Stimulated activated CD8-positive, alpha-beta memory T cell treated with anti-CD3 and anti-CD28 coated beads, Interleukin-15, amount 100 ng/mL, for 24 hours (primary cell): ENCODE data around the gene HSPA1L.
"Not testable (repeated sequence)": the region's sequence is repeated elsewhere in the genome, so short reads cannot be mapped to it uniquely, and the experiment has no call there.

Experiments
- DNase-seq: peaks from one replicate; pipeline ENCODE4 v3.0.0-alpha.2; 2020; ENCODE audit warnings: low read depth

Gene HSPA1L

GRCh38 chr6:31813465-31813849 lies 1.6 kb downstream of the HSPA1L start:
- no peak for DNase-seq

DNA sequence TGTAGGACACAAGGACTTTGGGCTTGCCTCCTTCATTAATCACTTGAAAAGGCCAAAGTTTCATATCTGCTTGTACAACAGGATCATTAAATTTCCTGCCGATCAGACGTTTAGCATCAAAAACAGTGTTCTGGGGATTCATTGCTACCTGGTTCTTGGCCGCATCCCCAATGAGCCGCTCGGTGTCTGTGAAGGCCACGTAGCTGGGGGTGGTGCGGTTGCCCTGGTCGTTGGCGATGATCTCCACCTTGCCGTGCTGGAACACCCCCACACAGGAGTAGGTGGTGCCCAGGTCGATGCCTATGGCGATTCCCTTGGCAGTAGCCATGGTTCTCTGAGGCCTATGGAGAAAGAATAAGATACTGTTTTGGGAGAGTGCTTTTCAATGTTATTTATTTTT lies 3.4 kb downstream of the HSPA1L start:
- DNase-seq = no peak

- not testable (repeated sequence) for DNase-seq
Observed at GRCh38 chr6:31808599-31808998, 6.5 kb downstream of the HSPA1L start.

- DNase-seq = peak; percentile 88
Observed at GRCh38 chr6:31806470-31807272, 8.4 kb downstream of the HSPA1L start, which contains the start of gene LSM2. Gene LSM2 (minus strand): TSS chr6:31806966. CDS start chr6:31806757, 209 bp downstream.

DNA sequence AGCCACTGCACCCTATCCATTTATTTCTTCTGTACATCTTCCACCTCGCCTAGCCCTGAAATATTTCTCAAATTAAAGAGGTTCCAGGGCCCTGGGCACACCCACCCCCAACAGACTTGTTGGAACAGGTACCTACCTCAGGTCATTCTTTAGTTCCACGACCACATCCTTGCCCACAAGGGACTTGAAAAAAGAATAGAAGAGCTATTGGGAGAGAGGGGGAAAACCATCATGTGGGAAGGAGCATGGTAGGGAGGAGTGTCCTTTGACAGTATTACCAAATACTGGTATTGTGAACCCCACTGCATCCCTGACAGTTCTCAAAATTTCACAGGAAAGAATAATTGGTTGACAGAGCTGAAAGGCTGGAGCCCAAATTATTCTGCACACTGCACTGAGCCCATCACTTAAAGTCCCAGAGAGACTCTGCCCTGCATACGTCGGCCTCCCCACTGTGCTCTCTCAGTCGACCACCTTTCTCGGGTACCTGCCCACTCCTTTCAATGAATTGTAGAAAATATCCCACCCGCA lies 9.1 kb downstream of the HSPA1L start:
- DNase-seq = no peak

GRCh38 chr6:31801031-31801927 lies 13.8 kb downstream of the HSPA1L start:
- DNase-seq = not testable (repeated sequence)

DNA sequence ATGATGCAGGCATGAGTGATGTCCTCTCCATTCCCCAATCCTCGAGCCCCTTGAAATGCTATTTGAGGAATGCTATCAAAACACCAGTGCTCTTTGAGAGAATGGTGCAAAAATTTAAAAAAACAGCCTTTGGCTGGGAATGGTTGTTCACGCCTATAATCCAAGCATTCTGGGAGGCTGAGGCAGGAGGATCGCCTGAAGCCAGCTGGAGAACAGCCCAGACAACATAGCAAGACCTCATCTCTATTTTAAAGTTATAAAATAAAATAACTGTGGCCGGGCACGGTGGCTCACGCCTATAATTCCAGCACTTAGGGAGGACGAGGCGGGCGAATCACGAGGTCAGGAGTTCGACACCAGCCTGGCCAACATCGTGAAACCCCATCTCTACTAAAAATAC lies 15.3 kb downstream of the HSPA1L start:
- no peak for DNase-seq

DNA sequence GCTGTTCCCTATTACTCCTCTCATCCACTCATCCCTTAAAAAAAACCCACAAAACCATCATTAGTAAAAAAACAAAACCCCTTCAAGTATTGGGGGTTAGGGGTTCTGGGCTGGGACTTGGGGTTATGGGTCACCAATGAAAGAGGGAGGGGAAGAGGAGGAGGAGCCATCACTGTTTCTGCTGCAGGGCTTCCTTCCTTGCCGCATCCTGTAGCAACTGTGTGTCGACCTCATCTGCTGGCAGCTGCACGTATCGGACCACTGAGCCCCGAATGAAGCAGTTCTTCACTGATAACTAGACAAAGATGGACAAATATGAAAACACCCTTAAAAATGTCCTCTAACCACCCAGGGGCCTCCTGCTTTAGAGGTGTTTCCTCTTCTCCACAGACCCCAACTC lies 17.5 kb downstream of the HSPA1L start:
- no peak for DNase-seq

DNA sequence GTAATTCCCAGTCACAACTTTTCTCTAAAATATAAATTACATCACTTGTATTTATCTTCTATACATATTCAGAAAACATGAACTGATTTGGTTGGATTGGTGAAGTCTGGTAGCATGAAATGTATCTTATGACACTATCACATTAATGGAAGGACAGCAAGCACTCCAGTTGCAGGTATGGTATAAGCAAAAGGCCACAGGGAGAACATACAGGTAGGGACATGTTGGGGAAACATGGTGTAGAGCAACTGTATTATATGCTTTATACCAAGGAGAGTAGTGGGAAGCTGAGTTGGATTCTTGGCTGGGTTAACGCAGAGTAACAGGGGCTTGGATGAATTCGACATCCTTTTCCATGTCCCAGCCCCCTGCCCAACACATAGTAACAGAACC lies 18.1 kb downstream of the HSPA1L start:
- no peak for DNase-seq

DNA sequence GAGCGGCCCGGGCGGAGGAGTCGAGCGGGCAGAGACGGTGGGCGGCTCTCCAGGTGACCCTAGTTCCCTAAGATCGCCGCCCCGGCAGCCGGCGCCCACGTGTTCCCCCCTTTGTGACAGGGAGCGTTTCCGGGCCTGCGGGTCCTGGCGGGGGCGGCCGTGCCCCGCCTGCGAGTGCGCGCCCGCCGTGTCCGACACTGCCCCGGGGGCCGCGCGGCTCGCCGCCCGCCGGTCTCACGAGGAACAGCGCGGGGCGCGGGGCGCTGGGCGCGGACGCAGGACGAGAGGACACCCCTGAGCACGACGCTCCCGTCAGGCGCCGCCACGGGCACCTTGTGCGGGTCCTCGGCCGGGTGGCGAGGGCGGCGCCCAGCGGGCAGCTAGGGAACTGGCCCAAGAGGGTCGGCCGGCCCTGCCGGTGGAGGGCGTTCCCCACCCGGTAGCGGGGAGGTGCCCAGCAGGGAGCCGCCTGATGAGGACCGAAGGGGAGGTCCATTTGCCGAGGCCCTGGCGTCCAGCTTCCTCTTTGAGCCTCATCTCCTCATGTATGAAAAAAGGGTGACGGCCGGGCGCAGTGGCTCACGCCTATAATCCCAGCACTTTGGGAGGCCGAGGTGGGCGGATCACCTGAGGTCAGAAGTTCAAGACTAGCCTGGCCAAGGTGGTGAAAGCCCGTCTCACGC lies 19.3 kb downstream of the HSPA1L start, which contains the start of gene VARS1:
VARS1 (minus strand) TSS at position 137 of the 683 bp plus-strand sequence. CDS start 535 bp downstream, outside the sequence.
- peak; percentile 55 for DNase-seq

DNA sequence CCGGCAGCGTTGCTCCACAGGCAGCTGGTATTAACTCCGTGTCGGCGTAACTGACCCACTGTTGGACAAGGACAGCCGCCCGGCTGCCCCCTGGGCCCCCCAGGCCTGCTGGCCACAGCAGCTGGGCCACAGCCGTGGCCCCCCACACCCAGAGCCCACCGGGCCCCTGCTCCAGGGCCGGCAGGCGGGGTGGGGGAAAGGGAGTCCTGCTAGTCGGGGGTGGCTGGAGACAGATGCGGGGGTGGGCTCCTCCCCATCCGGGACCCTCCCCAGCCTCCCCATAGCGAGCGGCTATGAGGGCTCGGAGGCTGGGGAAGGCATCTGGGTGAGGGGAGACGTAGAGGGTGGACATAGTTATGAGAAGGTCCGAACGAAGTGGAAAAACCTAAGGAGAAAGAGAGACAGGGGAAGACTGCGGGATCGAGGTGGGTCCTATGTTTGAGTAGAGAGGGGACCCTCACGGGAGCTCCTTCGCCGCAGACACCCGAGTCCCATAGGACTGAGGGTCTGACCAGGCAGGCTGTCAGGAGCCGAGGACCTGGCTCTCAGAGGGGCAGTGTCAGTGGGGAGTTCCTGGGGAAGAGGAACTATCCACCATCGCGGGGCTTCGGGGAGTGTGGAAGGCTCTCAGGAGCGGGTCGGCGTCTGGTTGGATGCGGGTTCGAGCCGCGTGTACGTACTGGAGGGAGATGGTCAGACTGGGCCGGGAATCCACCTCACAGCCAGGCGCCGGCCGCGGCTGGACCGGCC lies 20.0 kb downstream of the HSPA1L start:
- no peak for DNase-seq

GRCh38 chr6:31794294-31794865 lies 20.7 kb downstream of the HSPA1L start:
- DNase-seq = no peak

GRCh38 chr6:31793927-31794245 lies 21.2 kb downstream of the HSPA1L start:
- DNase-seq = not testable (repeated sequence)

GRCh38 chr6:31792761-31793171 lies 22.3 kb downstream of the HSPA1L start:
- DNase-seq = no peak

DNA sequence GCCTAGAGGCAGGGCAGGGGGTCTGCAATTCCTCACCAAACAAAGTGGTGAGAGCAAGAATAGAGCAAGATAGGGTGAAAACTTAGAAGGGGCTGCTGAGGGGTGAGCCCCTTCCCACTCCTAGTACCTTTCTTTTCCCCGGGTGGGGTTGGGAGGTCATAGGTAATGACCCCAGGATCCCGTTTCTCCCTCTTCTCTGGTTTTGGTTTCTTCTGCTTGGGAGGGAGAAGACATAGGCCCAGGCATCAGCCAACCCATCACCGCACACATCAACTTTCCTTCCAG lies 23.1 kb downstream of the HSPA1L start:
- no peak for DNase-seq

DNA sequence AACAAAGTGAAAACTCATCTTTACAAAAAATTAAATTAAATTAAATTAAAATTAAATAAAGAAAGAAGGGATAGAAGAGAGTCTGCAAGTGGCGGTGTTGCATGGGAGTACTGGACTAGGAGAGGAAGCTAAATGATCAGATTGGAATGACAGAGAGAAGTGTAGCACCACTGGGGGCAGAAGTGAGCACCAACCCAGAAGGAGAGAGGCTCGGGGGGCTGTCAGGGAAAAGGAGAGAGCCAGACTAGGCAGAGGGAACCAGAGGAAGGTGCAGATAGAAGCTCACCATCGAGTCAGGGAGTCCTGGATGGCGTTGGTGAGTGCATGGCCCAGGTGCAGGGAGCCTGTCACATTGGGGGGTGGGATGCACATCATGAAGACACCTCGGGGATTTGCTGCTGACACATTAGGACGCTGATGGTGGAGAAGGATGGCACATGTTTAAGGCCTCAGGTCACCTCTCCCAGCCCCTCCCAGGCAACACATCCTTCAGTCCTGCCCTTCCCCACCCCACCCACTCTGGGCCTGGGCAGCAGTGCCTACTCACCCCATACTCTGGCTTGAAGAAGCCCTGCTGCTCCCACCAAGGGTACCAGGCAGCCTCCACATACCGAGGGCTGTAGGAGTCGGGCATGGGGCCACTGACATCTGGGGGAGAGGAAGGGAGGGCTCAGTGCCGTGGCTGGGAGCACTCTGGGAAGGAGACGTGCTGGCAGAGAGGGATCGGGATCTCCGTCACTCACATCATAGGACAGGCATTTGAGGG lies 23.6 kb downstream of the HSPA1L start:
- DNase-seq = no peak

GRCh38 chr6:31785475-31785874 lies 29.6 kb downstream of the HSPA1L start:
- DNase-seq = no peak

DNA sequence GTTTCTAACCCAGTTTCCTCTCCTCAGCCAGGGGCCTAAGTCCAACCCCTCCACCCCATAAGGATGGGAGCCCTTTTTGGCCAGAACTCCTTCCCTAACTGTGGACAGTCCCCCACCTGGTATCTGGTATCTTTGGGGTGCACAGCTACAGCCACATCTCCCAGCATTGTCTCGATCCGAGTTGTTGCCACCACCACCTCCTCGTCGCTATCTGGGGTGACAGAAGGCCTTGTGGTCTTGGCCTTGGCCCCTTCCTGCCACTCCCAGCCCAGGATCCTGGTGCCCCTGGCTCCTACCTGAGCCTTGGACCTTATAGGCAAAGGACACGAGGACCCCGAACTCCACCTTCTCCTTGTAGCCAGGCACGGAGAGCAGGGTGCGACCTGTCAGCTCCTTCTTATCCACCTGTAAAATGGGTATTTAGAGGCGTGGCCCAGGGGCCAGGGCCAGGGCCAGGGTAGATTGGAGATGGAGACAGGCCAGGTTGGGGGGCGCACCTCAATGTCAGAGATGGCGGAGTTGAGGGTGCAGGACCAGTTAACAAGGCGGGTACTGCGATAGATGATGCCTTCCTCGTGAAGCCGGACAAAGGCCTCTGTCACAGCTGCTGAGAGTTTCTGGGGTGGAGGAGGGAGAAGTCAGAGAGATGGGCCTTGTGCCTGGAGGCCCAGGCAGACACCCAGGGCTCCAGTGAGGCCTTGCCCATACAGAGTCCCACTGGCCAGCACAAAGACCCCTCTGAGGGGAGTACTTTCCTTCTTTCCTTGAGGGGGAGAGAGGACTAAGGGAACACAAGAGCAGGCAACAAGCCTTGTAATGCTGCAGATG lies 30.8 kb downstream of the HSPA1L start:
- no peak for DNase-seq

- no peak for DNase-seq
Observed at GRCh38 chr6:31782126-31782855, 32.8 kb downstream of the HSPA1L start.
